ENCODE measurements around the gene SLC25A19.

GRCh38 chr17:75269844-75270217 lies 19.4 kb downstream of the SLC25A19 start:
- TF ChIP-seq POLR2A (IDR thresholded peaks at IDR 0.05; ENCODE audit: low read depth, low read length) (no peak), TAF1 (IDR thresholded peaks at IDR 0.05; ENCODE audit: borderline replicate concordance, low read depth, low read length) (no peak)
